ENCODE measurements around the gene KCNMA1.

DNA sequence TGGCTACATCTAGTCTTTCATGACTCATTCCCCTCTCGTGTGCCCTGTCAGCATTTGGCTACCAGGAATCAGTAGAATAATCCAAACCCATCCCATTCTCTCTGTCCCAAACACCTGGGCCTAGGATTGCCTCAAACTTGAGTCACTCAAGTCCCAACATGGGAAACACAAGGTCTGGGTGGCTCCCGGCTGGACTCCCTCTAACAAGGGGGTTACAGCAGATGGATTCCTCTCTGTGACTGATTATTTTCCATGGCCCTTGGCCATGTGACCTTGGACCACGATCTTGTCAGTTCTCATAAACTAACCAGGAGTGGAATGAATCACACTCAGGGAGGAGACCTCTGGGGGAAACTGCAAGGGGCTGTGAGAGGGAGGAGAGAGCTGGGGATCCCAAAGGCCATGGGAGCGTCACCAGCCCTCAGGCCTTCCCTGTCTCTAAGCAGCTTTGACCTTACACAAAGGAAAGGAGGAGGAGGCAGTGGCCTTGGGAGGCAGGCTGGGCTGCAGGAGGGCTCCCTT, 533.1 kb downstream of the KCNMA1 start:
- TF ChIP-seq CTCF (IDR thresholded peaks at IDR 0.05; ENCODE audit: insufficient read depth, low read length, poor library complexity, severe bottlenecking) (no peak), EZH2phosphoT487 (conservative IDR thresholded peaks at IDR 0.05; ENCODE audit: low read length) (no peak)

Measured in SU-DHL-6 (cell line).